ENCODE measurements around the gene FBH1. TPM values are rescaled to one million over a fixed set of nuclear protein-coding genes. Genes with fewer than 3 reads are reported as not detected.

Gene FBH1
- total RNA-seq, 1 donor from 2014 or later: 73.3 TPM

DNA sequence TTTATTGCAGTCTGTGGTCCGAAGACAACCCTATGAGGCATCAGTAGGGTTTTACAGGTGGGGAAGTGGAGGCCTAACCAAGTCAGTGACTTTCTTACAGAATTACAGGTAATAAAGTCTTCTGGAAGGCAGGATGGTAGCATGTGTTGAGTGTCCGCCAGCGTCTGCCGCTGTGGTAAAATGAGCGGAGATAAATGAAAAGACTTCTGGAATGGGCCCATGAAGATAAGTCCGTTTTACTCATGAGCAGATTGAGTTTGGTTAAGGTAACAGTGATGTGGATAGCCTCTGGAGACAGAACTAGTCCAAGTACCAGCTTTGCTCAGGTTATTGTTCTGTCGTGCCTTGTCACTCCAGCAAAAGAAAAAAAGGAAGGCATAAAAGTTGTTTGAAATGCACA, 966 bp downstream of the FBH1 start:
- TF ChIP-seq, protein P1, sequence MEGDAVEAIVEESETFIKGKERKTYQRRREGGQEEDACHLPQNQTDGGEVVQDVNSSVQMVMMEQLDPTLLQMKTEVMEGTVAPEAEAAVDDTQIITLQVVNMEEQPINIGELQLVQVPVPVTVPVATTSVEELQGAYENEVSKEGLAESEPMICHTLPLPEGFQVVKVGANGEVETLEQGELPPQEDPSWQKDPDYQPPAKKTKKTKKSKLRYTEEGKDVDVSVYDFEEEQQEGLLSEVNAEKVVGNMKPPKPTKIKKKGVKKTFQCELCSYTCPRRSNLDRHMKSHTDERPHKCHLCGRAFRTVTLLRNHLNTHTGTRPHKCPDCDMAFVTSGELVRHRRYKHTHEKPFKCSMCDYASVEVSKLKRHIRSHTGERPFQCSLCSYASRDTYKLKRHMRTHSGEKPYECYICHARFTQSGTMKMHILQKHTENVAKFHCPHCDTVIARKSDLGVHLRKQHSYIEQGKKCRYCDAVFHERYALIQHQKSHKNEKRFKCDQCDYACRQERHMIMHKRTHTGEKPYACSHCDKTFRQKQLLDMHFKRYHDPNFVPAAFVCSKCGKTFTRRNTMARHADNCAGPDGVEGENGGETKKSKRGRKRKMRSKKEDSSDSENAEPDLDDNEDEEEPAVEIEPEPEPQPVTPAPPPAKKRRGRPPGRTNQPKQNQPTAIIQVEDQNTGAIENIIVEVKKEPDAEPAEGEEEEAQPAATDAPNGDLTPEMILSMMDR (IDR thresholded peaks at IDR 0.05): no peak
- H3K4me1 ChIP-seq: peaks cover 36% of the 10 kb centered on the region
- H3K36me3 ChIP-seq: peaks cover 25% of the 10 kb centered on the region
- H3K27ac ChIP-seq: peak overlapping the region; percentile 70
- no peak for ATAC-seq
- intact Hi-C loops (cut with DNase I): no loop called here
- no peak for DNase-seq
- H3K9me3 ChIP-seq: no peaks in the 10 kb centered on the region
- H3K4me3 ChIP-seq: peak overlapping the region; percentile 97
- no peaks in the 10 kb centered on the region for H3K27me3 ChIP-seq

DNA sequence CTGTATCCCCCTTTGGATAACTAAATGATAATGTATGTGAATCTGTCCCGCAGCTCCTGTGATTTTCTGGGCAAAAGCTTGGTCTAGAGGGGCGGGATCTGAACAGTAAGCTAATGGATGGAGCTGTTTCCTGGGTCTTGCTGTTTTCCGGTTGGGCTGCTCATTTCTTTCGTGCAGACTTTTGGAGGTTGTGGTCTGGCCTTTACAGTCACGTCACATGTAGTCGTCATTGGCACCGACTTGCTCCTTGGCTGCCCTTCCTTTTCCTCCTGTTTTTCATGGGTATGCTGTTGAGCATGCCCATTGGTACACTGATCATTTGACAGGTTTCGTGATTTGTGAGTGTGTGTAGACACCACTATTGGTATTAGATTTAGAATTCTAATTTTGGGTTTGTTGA, 2.0 kb downstream of the FBH1 start:
- Histone ChIP-seq H3K36me3 (peaks cover 22% of the 10 kb centered on the region), H3K27me3 (no peaks in the 10 kb centered on the region), H3K27ac (no peak overlapping the region), H3K4me3 (no peak overlapping the region), H3K9me3 (no peaks in the 10 kb centered on the region), H3K4me1 (peaks cover 36% of the 10 kb centered on the region)
- DNase-seq (no peak), ATAC-seq (no peak)
- TF ChIP-seq, protein P1 (IDR thresholded peaks at IDR 0.05): no peak
- intact Hi-C loops (cut with DNase I): no loop called here

DNA sequence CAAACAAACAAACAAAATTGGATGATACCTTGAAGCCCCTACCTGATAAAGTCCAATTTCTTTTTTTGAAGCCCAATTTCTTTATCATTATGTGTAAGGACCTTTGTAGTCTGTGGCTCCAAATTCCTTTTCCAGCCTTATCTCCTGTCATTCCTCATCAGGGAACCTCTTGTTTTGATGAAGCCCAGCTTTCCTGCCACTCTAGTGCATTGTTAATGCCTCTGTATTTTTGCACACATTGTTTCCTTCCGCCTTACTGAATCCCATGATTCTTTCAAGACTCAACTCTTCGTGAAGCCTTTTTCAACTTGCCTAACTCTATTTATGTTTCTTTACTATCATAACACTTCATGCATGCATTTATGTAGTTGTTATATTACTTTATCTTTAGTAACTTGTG, 3.3 kb downstream of the FBH1 start:
- H3K4me3 ChIP-seq: no peak overlapping the region
- H3K36me3 ChIP-seq: peaks cover 22% of the 10 kb centered on the region
- no peaks in the 10 kb centered on the region for H3K9me3 ChIP-seq
- no peak for DNase-seq
- H3K27me3 ChIP-seq: no peaks in the 10 kb centered on the region
- no peak for ATAC-seq
- TF ChIP-seq, protein P1 (IDR thresholded peaks at IDR 0.05): no peak
- no peak overlapping the region for H3K27ac ChIP-seq
- peaks cover 30% of the 10 kb centered on the region for H3K4me1 ChIP-seq
- intact Hi-C loops (cut with DNase I): no loop called here

DNA sequence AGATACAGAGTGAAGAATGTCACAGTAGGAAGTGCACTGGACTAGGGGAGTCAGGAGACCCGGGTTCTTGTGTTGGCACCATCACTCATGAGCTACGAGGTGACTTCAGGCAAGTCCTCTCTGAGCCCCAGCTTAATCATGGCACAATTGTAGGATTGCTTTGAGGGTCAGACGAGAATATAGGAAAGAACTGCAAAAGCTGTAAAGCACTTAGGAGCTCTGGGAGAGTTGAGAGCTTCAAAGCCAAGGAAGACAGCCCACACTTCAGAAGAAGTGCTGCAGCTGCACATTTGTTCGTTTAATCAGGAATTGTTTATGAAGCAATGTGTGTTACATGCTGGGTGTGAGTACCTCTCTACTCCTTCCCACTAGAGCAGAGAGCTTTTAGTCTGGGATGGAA, 4.4 kb downstream of the FBH1 start:
- no peaks in the 10 kb centered on the region for H3K9me3 ChIP-seq
- intact Hi-C loops (cut with DNase I): no loop called here
- H3K27me3 ChIP-seq: no peaks in the 10 kb centered on the region
- H3K4me1 ChIP-seq: peaks cover 23% of the 10 kb centered on the region
- TF ChIP-seq, protein P1 (IDR thresholded peaks at IDR 0.05): no peak
- H3K36me3 ChIP-seq: peaks cover 22% of the 10 kb centered on the region
- no peak overlapping the region for H3K4me3 ChIP-seq
- no peak for ATAC-seq
- no peak overlapping the region for H3K27ac ChIP-seq
- no peak for DNase-seq

DNA sequence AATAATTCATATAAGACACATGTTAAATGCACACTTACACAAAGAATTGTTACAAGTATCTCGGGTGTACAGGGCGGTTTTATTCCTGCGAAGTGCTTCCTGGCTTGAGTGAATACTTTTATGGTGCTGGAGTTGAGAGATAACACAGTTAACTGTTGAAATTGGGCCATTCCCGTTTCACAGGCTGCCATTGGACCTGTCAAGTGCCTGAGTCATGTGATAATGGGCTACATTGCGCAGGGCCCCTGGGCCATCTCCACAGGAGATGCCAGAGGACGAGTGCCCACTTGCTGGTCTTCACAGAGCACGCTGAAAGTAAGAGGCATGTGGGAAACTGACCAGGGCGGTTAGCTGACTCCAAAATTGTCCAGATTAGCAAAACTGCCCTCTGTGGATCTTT, 4.8 kb downstream of the FBH1 start:
- TF ChIP-seq, protein P1 (IDR thresholded peaks at IDR 0.05): no peak
- DNase-seq: no peak
- ATAC-seq: no peak
- Histone ChIP-seq H3K4me3 (no peak overlapping the region), H3K9me3 (no peaks in the 10 kb centered on the region), H3K27ac (no peak overlapping the region), H3K4me1 (peaks cover 23% of the 10 kb centered on the region), H3K27me3 (no peaks in the 10 kb centered on the region), H3K36me3 (peaks cover 22% of the 10 kb centered on the region)
- intact Hi-C loops (cut with DNase I): no loop called here

DNA sequence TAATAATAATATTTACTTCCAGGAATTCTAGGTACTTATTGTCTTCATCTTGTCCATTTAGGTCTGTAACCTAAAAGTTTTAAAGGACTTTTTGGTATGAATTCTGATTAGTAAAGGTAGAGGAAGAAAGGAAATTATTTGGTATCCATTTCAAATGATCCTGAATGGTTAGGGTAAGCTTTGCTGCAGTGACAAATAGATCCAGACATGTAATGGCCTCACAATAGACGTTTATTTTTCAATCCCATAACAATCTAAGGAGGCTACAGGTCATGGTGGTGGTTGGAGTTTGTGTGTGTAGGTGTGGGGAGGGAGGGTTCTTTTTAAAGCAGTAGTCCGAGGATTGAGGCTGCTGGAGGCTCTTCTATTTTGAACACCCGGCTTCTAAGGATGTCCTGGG, 5.3 kb downstream of the FBH1 start:
- intact Hi-C loops (cut with DNase I): no loop called here
- Histone ChIP-seq H3K36me3 (peaks cover 22% of the 10 kb centered on the region), H3K4me1 (peaks cover 23% of the 10 kb centered on the region), H3K27ac (no peak overlapping the region), H3K4me3 (no peak overlapping the region), H3K9me3 (no peaks in the 10 kb centered on the region), H3K27me3 (no peaks in the 10 kb centered on the region)
- ATAC-seq: no peak
- no peak for DNase-seq
- TF ChIP-seq, protein P1 (IDR thresholded peaks at IDR 0.05): no peak
